H9 (cell line): ENCODE data around the gene SPTBN1. TPM values are rescaled to one million over a fixed set of nuclear protein-coding genes. Genes with fewer than 3 reads are reported as not detected.
A peak's percentile ranks its signal among the peaks of the same experiment; 100 is the strongest.

ENCODE experiments used
- DNase-seq: peaks from one replicate; pipeline ENCODE4 v3.0.0-alpha.2; 2017
- H2AFZ ChIP-seq: one replicate; pipeline ENCODE4 v1.6.1; 2013; ENCODE audit warnings: mild to moderate bottlenecking, low read length, control low read depth, moderate library complexity
- H2AK5ac ChIP-seq: 2 replicates; pipeline ENCODE4 v1.6.1; 2013; ENCODE audit warnings: low read length, control low read depth, mixed read lengths; ENCODE audit not compliant: insufficient read length
- H2BK120ac ChIP-seq: one replicate; pipeline ENCODE4 v1.6.1; 2013; ENCODE audit warnings: low read depth, mild to moderate bottlenecking, low read length, control low read depth, inconsistent platforms; ENCODE audit not compliant: poor library complexity, severe bottlenecking
- H2BK12ac ChIP-seq: 2 replicates; pipeline ENCODE4 v1.6.1; 2013; ENCODE audit warnings: low read length, control low read depth, mixed read lengths, low read depth; ENCODE audit not compliant: insufficient read length
- H2BK15ac ChIP-seq: 2 replicates; pipeline ENCODE4 v1.6.1; 2013; ENCODE audit warnings: low read depth, low read length, control low read depth
- H2BK20ac ChIP-seq: one replicate; pipeline ENCODE4 v1.6.1; 2013; ENCODE audit warnings: low read depth, mild to moderate bottlenecking, low read length, control low read depth, inconsistent platforms; ENCODE audit not compliant: poor library complexity, severe bottlenecking
- H2BK5ac ChIP-seq: 2 replicates; pipeline ENCODE4 v1.6.1; 2013; ENCODE audit warnings: low read length, control low read depth, mixed read lengths; ENCODE audit not compliant: insufficient read length
- H3K14ac ChIP-seq: 2 replicates; pipeline ENCODE4 v1.6.1; 2013; ENCODE audit warnings: low read length, control low read depth; ENCODE audit not compliant: insufficient read depth
- H3K18ac ChIP-seq: 2 replicates; pipeline ENCODE4 v1.6.1; 2013; ENCODE audit warnings: low read depth, mild to moderate bottlenecking, mixed read lengths, low read length, control low read depth; ENCODE audit not compliant: insufficient read length
- H3K23ac ChIP-seq: 2 replicates; pipeline ENCODE4 v1.6.1; 2013; ENCODE audit warnings: low read length, control low read depth, mixed read lengths, low read depth; ENCODE audit not compliant: insufficient read length
- H3K23me2 ChIP-seq: 2 replicates; pipeline ENCODE4 v1.6.1; 2013; ENCODE audit warnings: low read depth, mild to moderate bottlenecking, mixed read lengths, low read length, control low read depth; ENCODE audit not compliant: insufficient read length, poor library complexity, severe bottlenecking
- H3K27ac ChIP-seq: 2 replicates; pipeline ENCODE4 v1.5.1; 2013; ENCODE audit warnings: low read length, control low read depth, mixed read lengths, low read depth; ENCODE audit not compliant: insufficient read length
- H3K27me3 ChIP-seq: 2 replicates; pipeline ENCODE4 v1.6.1; 2013; ENCODE audit warnings: low read length, control low read depth, inconsistent platforms; ENCODE audit not compliant: insufficient read depth
- H3K4ac ChIP-seq: 2 replicates; pipeline ENCODE4 v1.6.1; 2013; ENCODE audit warnings: low read depth, mild to moderate bottlenecking, control low read depth, inconsistent platforms, low read length, moderate library complexity
- H3K4me1 ChIP-seq: 2 replicates; pipeline ENCODE4 v1.6.1; 2013; ENCODE audit warnings: low read length, control low read depth, inconsistent platforms; ENCODE audit not compliant: insufficient read depth
- H3K4me2 ChIP-seq: 2 replicates; pipeline ENCODE4 v1.6.1; 2013; ENCODE audit warnings: low read length, control low read depth, mixed read lengths; ENCODE audit not compliant: insufficient read length, insufficient read depth
- H3K56ac ChIP-seq: 2 replicates; pipeline ENCODE4 v1.6.1; 2013; ENCODE audit warnings: low read depth, mild to moderate bottlenecking, mixed read lengths, low read length, control low read depth; ENCODE audit not compliant: insufficient read length
- H3K79me1 ChIP-seq: 2 replicates; pipeline ENCODE4 v1.6.1; 2013; ENCODE audit warnings: low read depth, mild to moderate bottlenecking, moderate library complexity, low read length, control low read depth, inconsistent platforms; ENCODE audit not compliant: insufficient read depth, poor library complexity, severe bottlenecking
- H3K79me2 ChIP-seq: 2 replicates; pipeline ENCODE4 v1.6.1; 2013; ENCODE audit warnings: low read length, control low read depth, inconsistent platforms; ENCODE audit not compliant: insufficient read depth
- H3K9ac ChIP-seq: 2 replicates; pipeline ENCODE4 v1.6.1; 2013; ENCODE audit warnings: low read length, control low read depth, mixed read lengths; ENCODE audit not compliant: insufficient read length; ENCODE audit errors: extremely low read depth
- H3K9me3 ChIP-seq: one replicate; pipeline ENCODE4 v1.6.1; 2013; ENCODE audit warnings: low read depth, low read length, inconsistent platforms; ENCODE audit not compliant: control insufficient read depth
- H3T11ph ChIP-seq: one replicate; pipeline ENCODE4 v1.6.1; 2013; ENCODE audit warnings: mild to moderate bottlenecking, low read length, control low read depth, inconsistent platforms
- H4K20me1 ChIP-seq: one replicate; pipeline ENCODE4 v1.6.1; 2013; ENCODE audit not compliant: control insufficient read depth, insufficient read length, insufficient read depth
- H4K5ac ChIP-seq: 2 replicates; pipeline ENCODE4 v1.6.1; 2013; ENCODE audit warnings: low read depth, mild to moderate bottlenecking, mixed read lengths, low read length, control low read depth; ENCODE audit not compliant: insufficient read length
- H4K8ac ChIP-seq: replicated peaks from 2 replicates; pipeline ENCODE4 v1.6.1; 2013; ENCODE audit warnings: low read length, control low read depth, mixed read lengths, low read depth; ENCODE audit not compliant: insufficient read length
- H4K91ac ChIP-seq: 2 replicates; pipeline ENCODE4 v1.6.1; 2013; ENCODE audit warnings: low read depth, mild to moderate bottlenecking, moderate library complexity, mixed read lengths, low read length, control low read depth; ENCODE audit not compliant: insufficient read length
- H3K27ac Mint-ChIP-seq, 3 experiments: 2 replicates in 2 of 3; 3 replicates in 1 of 3; pipeline ENCODE4 v1.8.0; 2020 to 2021; ENCODE audit warnings: mixed read lengths in 3 of 3, mild to moderate bottlenecking in 1 of 3, moderate library complexity in 1 of 3
- H3K27me3 Mint-ChIP-seq: 2 replicates; pipeline ENCODE4 v1.8.0; 2021; ENCODE audit warnings: low read depth, mild to moderate bottlenecking, moderate library complexity, mixed read lengths
- H3K36me3 Mint-ChIP-seq, 3 experiments: 2 replicates in 2 of 3; 3 replicates in 1 of 3; pipeline ENCODE4 v1.8.0; 2020 to 2021; ENCODE audit warnings: low read depth in 3 of 3, mixed read lengths in 3 of 3; ENCODE audit not compliant: insufficient read depth in 1 of 3
- H3K4me1 Mint-ChIP-seq, 2 experiments: 2 replicates each; pipeline ENCODE4 v1.8.0; 2020; ENCODE audit warnings: mixed read lengths in 2 of 2
- H3K4me3 Mint-ChIP-seq, 2 experiments: 2 replicates in 1 of 2; 3 replicates in 1 of 2; pipeline ENCODE4 v1.8.0; 2020 to 2021; ENCODE audit warnings: mild to moderate bottlenecking in 2 of 2, mixed read lengths in 2 of 2, moderate library complexity in 1 of 2
- H3K9me3 Mint-ChIP-seq, 2 experiments: 2 replicates in 1 of 2; 3 replicates in 1 of 2; pipeline ENCODE4 v1.8.0; 2020; ENCODE audit warnings: mild to moderate bottlenecking in 2 of 2, mixed read lengths in 2 of 2, moderate library complexity in 1 of 2
- WGBS: extraction: QIAGEN DNeasy Blood & Tissue Kit; methylation state at CpG from one replicate; pipeline ENCODE4 v1.1.7; 2013; ENCODE audit warnings: missing lambda C conversion rate, low lambda C conversion rate, mixed read lengths; ENCODE audit not compliant: insufficient read length; ENCODE audit errors: extremely low coverage; 5-methylcytosine and 5-hydroxymethylcytosine counted together
- long read RNA-seq: library from polyadenylated mRNA; unstranded; transcript quantifications from one replicate; pipeline ENCODE4 v2.0.0, GENCODE V29; 2020
- total RNA-seq: library from RNA; stranded (reverse); gene quantifications from 2 replicates; pipeline ENCODE4 v1.2.1, GENCODE V29; 2021
- TF ChIP-seq, protein P1 (sequence below): fragments of 200-600 bp; sonication (generic); conservative IDR thresholded peaks from 3 replicates; pipeline ENCODE4 v1.8.0; 2021; ENCODE audit warnings: antibody characterized with exemption, mild to moderate bottlenecking

The SPTBN1 gene
- 160 and 164 TPM in 2 replicates for total RNA-seq
- long read RNA-seq, partial matches to known transcripts, result 204 of 215 reads
- long read RNA-seq, other reads (novel, unspliced or antisense), result 10 of 215 reads

DNA sequence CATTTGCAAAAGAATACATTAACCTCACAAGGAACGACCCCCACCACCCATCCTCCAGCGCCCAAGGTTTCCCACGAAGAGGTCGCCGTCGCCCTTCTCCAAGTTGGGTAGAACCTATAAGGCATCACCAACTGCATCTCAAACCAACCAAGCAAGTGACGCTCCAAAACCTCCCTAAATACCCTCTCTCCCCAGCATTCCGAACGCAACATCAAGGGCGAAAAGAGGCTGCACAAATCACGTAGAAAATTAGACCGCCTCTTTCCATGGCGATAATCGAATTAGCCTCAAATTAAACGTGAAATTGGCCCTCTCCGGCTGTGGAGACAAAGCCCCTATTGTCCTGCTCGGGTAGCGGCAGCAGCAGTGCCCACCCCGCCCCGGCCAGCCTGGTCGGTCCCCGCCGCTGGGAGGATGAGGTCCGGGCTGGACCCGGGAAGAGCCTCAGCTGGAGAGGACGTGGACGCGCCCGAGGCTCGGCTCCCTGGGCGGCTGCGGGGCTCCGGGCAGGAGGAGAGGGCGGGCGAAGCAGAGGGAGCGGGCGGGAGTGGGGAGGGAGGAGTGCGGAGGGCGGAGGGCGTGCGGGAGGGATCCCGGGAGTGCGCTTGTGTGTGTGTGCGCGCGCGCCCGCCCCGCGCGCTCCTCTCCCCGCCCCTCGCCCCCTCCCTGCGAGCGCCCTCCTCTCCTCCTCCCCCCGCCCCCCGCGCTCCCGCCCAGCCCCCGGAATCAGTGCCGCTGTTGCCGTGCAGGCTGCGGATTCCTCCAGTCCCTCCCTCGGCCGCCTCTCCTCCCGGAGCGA, at the start of gene SPTBN1:
TSS of gene SPTBN1 (plus strand) at position 765 of the 799 bp plus-strand sequence. CDS start 70,092 bp downstream, outside the sequence.
- Mint-ChIP-seq H3K27ac (peak within 1 kb of the TSS in 1 of 3 experiments; percentile 17; a peak in 1 of 7 replicates), H3K36me3 (no peaks in the 10 kb centered on the region; a peak in 1 of 7 replicates), H3K4me3 (peak within 1 kb of the TSS; percentile 84 to 94), H3K4me1 (peaks cover 6 to 21% of the 10 kb centered on the region in 2 experiments), H3K9me3 (no peaks in the 10 kb centered on the region; a peak in 1 of 5 replicates), H3K27me3 (peaks cover 36% of the 10 kb centered on the region)
- Histone ChIP-seq H3K56ac (no peak within 1 kb of the TSS), H3K79me2 (no peaks in the 10 kb centered on the region), H2BK120ac (no peak within 1 kb of the TSS), H4K5ac (no peak within 1 kb of the TSS), H4K91ac (no peak within 1 kb of the TSS), H3K23me2 (peaks cover 21% of the 10 kb centered on the region), H4K8ac (no peak within 1 kb of the TSS), H3K14ac (peak within 1 kb of the TSS; percentile 8; the same call in 1 of the 2 replicates), H3K27ac (no peak within 1 kb of the TSS), H2AFZ (peak within 1 kb of the TSS; percentile 86), H3K9me3 (no peaks in the 10 kb centered on the region), H3T11ph (no peak within 1 kb of the TSS), H2AK5ac (no peak within 1 kb of the TSS), H3K4me2 (peak within 1 kb of the TSS; percentile 94), H3K23ac (no peak within 1 kb of the TSS), H2BK5ac (no peak within 1 kb of the TSS), H3K9ac (peak within 1 kb of the TSS; percentile 39), H3K18ac (peak within 1 kb of the TSS; percentile 22), H2BK15ac (no peak within 1 kb of the TSS), H2BK12ac (no peak within 1 kb of the TSS), H3K79me1 (no peaks in the 10 kb centered on the region), H2BK20ac (no peak within 1 kb of the TSS), H4K20me1 (no peaks in the 10 kb centered on the region), H3K4ac (no peak within 1 kb of the TSS), H3K27me3 (no peaks in the 10 kb centered on the region), H3K4me1 (no peaks in the 10 kb centered on the region)
- DNase-seq, result peak; percentile 91
- WGBS, result no CpG with 5 or more reads among the region's 67 CpGs
- TF ChIP-seq, protein P1, sequence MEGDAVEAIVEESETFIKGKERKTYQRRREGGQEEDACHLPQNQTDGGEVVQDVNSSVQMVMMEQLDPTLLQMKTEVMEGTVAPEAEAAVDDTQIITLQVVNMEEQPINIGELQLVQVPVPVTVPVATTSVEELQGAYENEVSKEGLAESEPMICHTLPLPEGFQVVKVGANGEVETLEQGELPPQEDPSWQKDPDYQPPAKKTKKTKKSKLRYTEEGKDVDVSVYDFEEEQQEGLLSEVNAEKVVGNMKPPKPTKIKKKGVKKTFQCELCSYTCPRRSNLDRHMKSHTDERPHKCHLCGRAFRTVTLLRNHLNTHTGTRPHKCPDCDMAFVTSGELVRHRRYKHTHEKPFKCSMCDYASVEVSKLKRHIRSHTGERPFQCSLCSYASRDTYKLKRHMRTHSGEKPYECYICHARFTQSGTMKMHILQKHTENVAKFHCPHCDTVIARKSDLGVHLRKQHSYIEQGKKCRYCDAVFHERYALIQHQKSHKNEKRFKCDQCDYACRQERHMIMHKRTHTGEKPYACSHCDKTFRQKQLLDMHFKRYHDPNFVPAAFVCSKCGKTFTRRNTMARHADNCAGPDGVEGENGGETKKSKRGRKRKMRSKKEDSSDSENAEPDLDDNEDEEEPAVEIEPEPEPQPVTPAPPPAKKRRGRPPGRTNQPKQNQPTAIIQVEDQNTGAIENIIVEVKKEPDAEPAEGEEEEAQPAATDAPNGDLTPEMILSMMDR, result no peak
